GM23248 (cell line): ENCODE results near the gene CCDC138. TPM values are rescaled to one million over a fixed set of nuclear protein-coding genes. Genes with fewer than 3 reads are reported as not detected.

Source experiments
- DNase-seq: peaks from one replicate; pipeline ENCODE4 v3.0.0-alpha.2; 2015
- H2AFZ ChIP-seq: fragments of 200-600 bp; sonication (generic); 2 replicates; pipeline ENCODE4 v1.6.1; 2016; ENCODE audit warnings: antibody characterized with exemption
- H3F3A ChIP-seq: fragments of 200-600 bp; sonication (generic); 2 replicates; pipeline ENCODE4 v1.6.1; 2016; ENCODE audit warnings: mild to moderate bottlenecking, antibody characterized with exemption, mixed run types; ENCODE audit not compliant: insufficient read depth
- H3K27ac ChIP-seq: fragments of 200-600 bp; sonication (generic); 2 replicates; pipeline ENCODE4 v1.5.1; 2016; ENCODE audit warnings: mild to moderate bottlenecking
- H3K27me3 ChIP-seq: fragments of 200-600 bp; sonication (generic); replicated peaks from 2 replicates; pipeline ENCODE4 v1.6.1; 2016; ENCODE audit warnings: mild to moderate bottlenecking; ENCODE audit not compliant: insufficient read depth
- H3K36me3 ChIP-seq: fragments of 200-600 bp; sonication (generic); 2 replicates; pipeline ENCODE4 v1.6.1; 2016; ENCODE audit warnings: low read depth, mild to moderate bottlenecking
- H3K4me1 ChIP-seq: fragments of 200-600 bp; sonication (generic); 2 replicates; pipeline ENCODE4 v1.6.1; 2016; ENCODE audit warnings: mild to moderate bottlenecking; ENCODE audit not compliant: insufficient read depth
- H3K4me2 ChIP-seq: fragments of 200-600 bp; sonication (generic); one replicate; pipeline ENCODE4 v1.6.1; 2016; ENCODE audit warnings: mild to moderate bottlenecking; ENCODE audit not compliant: unreplicated experiment
- H3K4me3 ChIP-seq: fragments of 200-600 bp; sonication (generic); 2 replicates; pipeline ENCODE4 v1.5.1; 2016; ENCODE audit warnings: mild to moderate bottlenecking
- H3K79me2 ChIP-seq: fragments of 200-600 bp; sonication (generic); 2 replicates; pipeline ENCODE4 v1.6.1; 2016; ENCODE audit warnings: mild to moderate bottlenecking; ENCODE audit not compliant: insufficient read depth
- H3K9ac ChIP-seq: fragments of 200-600 bp; sonication (generic); 2 replicates; pipeline ENCODE4 v1.6.1; 2016; ENCODE audit warnings: mild to moderate bottlenecking
- H3K9me2 ChIP-seq: fragments of 200-600 bp; sonication (generic); 2 replicates; pipeline ENCODE4 v1.6.1; 2016; ENCODE audit warnings: mixed run types, mild to moderate bottlenecking, moderate library complexity; ENCODE audit not compliant: insufficient read depth
- H3K9me3 ChIP-seq: fragments of 200-600 bp; sonication (generic); one replicate; pipeline ENCODE4 v1.6.1; 2017; ENCODE audit warnings: low read depth
- H4K20me1 ChIP-seq: fragments of 200-600 bp; sonication (generic); 2 replicates; pipeline ENCODE4 v1.6.0; 2016; ENCODE audit not compliant: insufficient read depth
- EZH2 ChIP-seq: fragments of 200-600 bp; sonication (generic); IDR thresholded peaks from 2 replicates; pipeline ENCODE4 v1.6.1; 2018; ENCODE audit warnings: antibody characterized with exemption, mild to moderate bottlenecking; ENCODE audit not compliant: insufficient read depth, poor library complexity, severe bottlenecking
- EZH2phosphoT487 ChIP-seq: fragments of 200-600 bp; sonication (generic); IDR thresholded peaks from 2 replicates; pipeline ENCODE4 v1.6.1; 2018; ENCODE audit warnings: antibody characterized with exemption, moderate library complexity, mild to moderate bottlenecking, low read depth; ENCODE audit not compliant: insufficient read depth
- WGBS, 2 experiments: methylation state at CpG; one replicate each; pipeline ENCODE4 v1.1.6; 2015 to 2017; ENCODE audit warnings: low lambda C conversion rate in 2 of 2, low coverage in 1 of 2; ENCODE audit errors: missing lambda C conversion rate in 2 of 2; 5-methylcytosine and 5-hydroxymethylcytosine counted together
- in situ Hi-C: fragments of 300-500 bp; cut with MboI; formaldehyde crosslinking; loops from 2 replicates; pipeline ENCODE4 v1.15.0; 2020
- polyA plus RNA-seq: library from polyadenylated mRNA; unstranded; fragments of >200 nt; fragmentation: Nextera tagmentation; extraction: Ambion mirVana; gene quantifications from 2 replicates; pipeline ENCODE4 v1.2.1, GENCODE V29; 2016
- total RNA-seq: library from RNA; depleted of rRNA; stranded (reverse); fragments of >200 nt; shearing (Covaris generic); gene quantifications from 2 replicates; pipeline ENCODE4 v1.2.3, GENCODE V29; 2014

CCDC138 gene
- total and polyA plus RNA-seq, 2 experiments from 2014 or later, result 3.2 to 4.1 TPM

GRCh38 chr2:108898315-108899082 lies 111.9 kb downstream of the CCDC138 start:
- Histone ChIP-seq H3K9me3 (no peaks in the 10 kb centered on the region), H3K27me3 (peaks cover 16% of the 10 kb centered on the region; the same call in 1 of the 2 replicates), H3K36me3 (no peaks in the 10 kb centered on the region), H3K4me3 (no peak overlapping the region), H3K27ac (no peak overlapping the region), H3F3A (no peaks in the 10 kb centered on the region), H2AFZ (no peak overlapping the region), H3K9ac (no peak overlapping the region), H3K79me2 (no peaks in the 10 kb centered on the region), H4K20me1 (no peaks in the 10 kb centered on the region), H3K4me2 (no peak overlapping the region), H3K9me2 (no peaks in the 10 kb centered on the region), H3K4me1 (no peaks in the 10 kb centered on the region)
- in situ Hi-C loops, result no loop called here
- 94 to 96% methylated on average over 1 of the region's 1 CpG for WGBS, 2 experiments
- DNase-seq, result no peak
- TF ChIP-seq EZH2phosphoT487, result no peak
- TF ChIP-seq EZH2, result no peak

- H3K79me2 ChIP-seq, result no peaks in the 10 kb centered on the region
- H3K4me3 ChIP-seq, result no peak overlapping the region
- DNase-seq, result no peak
- H4K20me1 ChIP-seq, result no peaks in the 10 kb centered on the region
- H3K27ac ChIP-seq, result no peak overlapping the region
- H2AFZ ChIP-seq, result no peak overlapping the region
- peaks cover 47% of the 10 kb centered on the region for H3K27me3 ChIP-seq
- H3K4me2 ChIP-seq, result no peak overlapping the region
- H3K9ac ChIP-seq, result no peak overlapping the region
- H3K36me3 ChIP-seq, result no peaks in the 10 kb centered on the region
- no peaks in the 10 kb centered on the region for H3K9me2 ChIP-seq
- in situ Hi-C loops, result no loop called here
- TF ChIP-seq EZH2phosphoT487 (no peak), EZH2 (no peak)
- no peaks in the 10 kb centered on the region for H3F3A ChIP-seq
- H3K9me3 ChIP-seq, result no peaks in the 10 kb centered on the region
- no peaks in the 10 kb centered on the region for H3K4me1 ChIP-seq
- 37 to 40% methylated on average over 3 of the region's 3 CpGs for WGBS, 2 experiments
These were observed 118.1 kb downstream of the CCDC138 start for GRCh38 chr2:108904680-108905079.

GRCh38 chr2:108905176-108905575 lies 118.6 kb downstream of the CCDC138 start:
- no peaks in the 10 kb centered on the region for H4K20me1 ChIP-seq
- no peak for DNase-seq
- H3K27me3 ChIP-seq, result peaks cover 47% of the 10 kb centered on the region
- no peak overlapping the region for H3K4me3 ChIP-seq
- TF ChIP-seq EZH2, result no peak
- no peak for TF ChIP-seq EZH2phosphoT487
- no peak overlapping the region for H2AFZ ChIP-seq
- no peaks in the 10 kb centered on the region for H3K36me3 ChIP-seq
- no peaks in the 10 kb centered on the region for H3K79me2 ChIP-seq
- no peak overlapping the region for H3K9ac ChIP-seq
- H3K4me2 ChIP-seq, result no peak overlapping the region
- no peaks in the 10 kb centered on the region for H3K4me1 ChIP-seq
- in situ Hi-C loops, result no loop called here
- no peak overlapping the region for H3K27ac ChIP-seq
- 48 to 62% methylated on average over 3 of the region's 3 CpGs for WGBS, 2 experiments
- no peaks in the 10 kb centered on the region for H3F3A ChIP-seq
- H3K9me3 ChIP-seq, result no peaks in the 10 kb centered on the region
- H3K9me2 ChIP-seq, result no peaks in the 10 kb centered on the region

GRCh38 chr2:108905906-108906305 lies 119.3 kb downstream of the CCDC138 start:
- no peak overlapping the region for H2AFZ ChIP-seq
- no peaks in the 10 kb centered on the region for H3F3A ChIP-seq
- no peaks in the 10 kb centered on the region for H3K9me2 ChIP-seq
- no peak for DNase-seq
- H3K36me3 ChIP-seq, result no peaks in the 10 kb centered on the region
- no peaks in the 10 kb centered on the region for H4K20me1 ChIP-seq
- no peaks in the 10 kb centered on the region for H3K4me1 ChIP-seq
- H3K27me3 ChIP-seq, result peaks cover 52% of the 10 kb centered on the region
- no peak overlapping the region for H3K27ac ChIP-seq
- no peaks in the 10 kb centered on the region for H3K79me2 ChIP-seq
- no peaks in the 10 kb centered on the region for H3K9me3 ChIP-seq
- 64 to 72% methylated on average over 12 to 13 of the region's 13 CpGs for WGBS, 2 experiments
- in situ Hi-C loops, result no loop called here
- no peak for TF ChIP-seq EZH2phosphoT487
- no peak for TF ChIP-seq EZH2
- no peak overlapping the region for H3K4me2 ChIP-seq
- no peak overlapping the region for H3K9ac ChIP-seq
- no peak overlapping the region for H3K4me3 ChIP-seq
